Amygdala (tissue), 56 donors: ENCODE results near the gene SLF2.
"Not testable (repeated sequence)": the region's sequence is repeated elsewhere in the genome, so short reads cannot be mapped to it uniquely, and the experiment has no call there.

Source experiments
- DNase-seq, 56 donors: peaks; one replicate each; lab custom pipeline; 2025; lab: John Stamatoyannopoulos, UW

SLF2 gene

DNA sequence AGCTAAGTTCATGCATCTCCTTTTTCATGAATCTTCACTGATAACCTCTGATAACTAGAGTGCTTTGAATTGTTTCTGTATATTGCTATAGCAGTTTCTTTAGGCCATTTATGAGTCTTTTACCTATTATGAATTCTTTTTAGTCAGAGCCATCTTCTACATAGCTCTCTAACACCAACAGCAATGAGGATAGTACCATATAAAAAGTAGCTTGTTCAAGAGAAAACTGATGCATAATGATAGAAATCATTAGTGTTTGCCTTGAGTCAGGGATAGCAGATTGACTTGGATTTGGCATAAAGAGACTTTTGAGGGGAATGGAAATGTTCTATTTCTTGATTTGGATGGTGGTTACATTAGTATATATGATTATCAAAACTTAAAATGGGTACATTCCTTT, 30.7 kb downstream of the SLF2 start:
- DNase-seq, result no peak

DNA sequence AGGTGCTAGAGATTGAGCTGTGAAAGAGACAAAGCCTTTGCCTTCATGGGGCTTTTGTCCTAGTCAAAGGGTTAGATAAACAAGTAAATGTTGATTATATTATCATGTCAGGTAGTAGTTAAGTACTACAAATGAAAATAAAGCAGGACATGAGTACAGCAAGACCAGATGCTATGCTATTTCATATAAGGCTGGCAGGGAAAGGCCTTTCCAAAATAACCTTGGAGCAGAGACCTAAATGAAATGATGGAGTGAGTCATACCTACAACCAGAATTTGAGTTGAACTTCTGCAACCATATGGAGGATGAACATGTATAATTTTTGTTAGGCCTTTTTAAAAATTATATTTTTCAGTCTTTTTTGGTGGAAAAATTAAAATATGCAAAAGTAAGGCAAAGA, 33.0 kb downstream of the SLF2 start:
- DNase-seq, result no peak

DNA sequence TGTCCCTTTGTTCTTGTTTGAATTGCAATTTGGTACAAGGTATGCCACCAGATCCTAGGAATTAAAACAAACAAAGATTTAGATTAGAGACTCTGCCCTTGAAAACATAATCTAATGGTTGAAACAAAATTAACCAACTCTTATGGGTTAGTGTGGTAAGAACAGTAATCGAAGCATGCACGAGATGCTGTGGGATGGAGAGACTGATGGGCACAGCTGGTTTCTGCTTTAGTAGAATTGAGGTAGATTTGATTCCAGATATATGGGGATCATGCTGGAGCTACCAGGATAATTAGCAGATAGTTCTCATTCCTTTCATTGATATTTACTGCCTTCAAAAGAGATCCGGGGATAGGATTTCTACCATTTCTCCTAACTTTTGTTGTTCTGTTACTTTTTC, 36.2 kb downstream of the SLF2 start:
- DNase-seq, result no peak

DNA sequence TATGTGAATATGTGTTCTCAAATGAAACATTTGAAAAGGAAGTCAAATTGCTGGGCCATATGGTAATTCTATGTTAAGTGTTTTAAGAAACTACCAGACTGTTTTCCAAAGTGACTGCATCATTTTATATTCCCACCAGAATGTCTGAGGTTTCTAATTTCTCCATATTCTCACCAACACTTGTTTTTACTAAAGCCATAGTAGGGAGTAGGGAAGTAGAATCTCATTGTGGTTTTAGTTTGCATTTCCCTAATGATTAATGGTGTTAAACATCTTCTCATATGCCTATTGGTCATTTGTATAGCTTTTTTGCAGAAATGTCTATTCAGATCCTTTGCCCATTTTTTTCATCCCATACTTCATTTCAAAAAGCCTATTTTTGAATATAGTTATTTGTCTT, 47.5 kb downstream of the SLF2 start:
- no peak for DNase-seq

DNA sequence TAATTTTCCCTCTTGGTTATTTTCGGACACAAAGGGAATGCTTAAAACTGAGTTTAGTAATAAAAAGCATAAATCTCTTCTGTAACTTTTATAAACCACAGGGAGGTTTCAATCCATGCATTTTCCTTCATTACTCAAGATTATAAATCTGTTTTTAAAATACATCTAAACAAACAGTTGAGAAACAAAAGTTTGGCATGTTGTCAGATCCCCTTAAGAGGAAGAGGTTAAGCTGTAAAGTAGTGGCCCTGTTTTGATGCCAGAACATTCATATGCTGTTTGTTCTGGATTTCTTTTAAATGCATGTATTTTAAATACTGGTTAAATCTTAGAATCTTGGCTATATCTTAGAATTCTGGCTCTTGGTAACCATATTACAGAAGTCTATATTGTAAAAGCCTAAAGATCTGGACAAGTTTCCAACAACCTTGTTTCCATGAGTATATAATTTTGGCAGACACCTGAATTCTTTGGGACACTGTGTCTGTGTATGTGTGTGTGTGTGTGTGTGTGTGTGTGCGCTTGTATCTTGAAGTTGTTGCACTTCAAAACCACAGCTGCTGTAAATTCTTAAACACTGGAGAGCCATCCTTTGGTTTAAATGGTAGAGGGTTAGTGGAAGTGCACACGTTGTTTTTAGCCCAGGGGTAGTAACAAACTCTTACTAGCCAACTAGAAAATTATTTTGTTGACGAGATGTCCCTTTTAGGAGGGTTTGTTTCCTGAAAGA, 49.8 kb downstream of the SLF2 start:
- no peak for DNase-seq

DNA sequence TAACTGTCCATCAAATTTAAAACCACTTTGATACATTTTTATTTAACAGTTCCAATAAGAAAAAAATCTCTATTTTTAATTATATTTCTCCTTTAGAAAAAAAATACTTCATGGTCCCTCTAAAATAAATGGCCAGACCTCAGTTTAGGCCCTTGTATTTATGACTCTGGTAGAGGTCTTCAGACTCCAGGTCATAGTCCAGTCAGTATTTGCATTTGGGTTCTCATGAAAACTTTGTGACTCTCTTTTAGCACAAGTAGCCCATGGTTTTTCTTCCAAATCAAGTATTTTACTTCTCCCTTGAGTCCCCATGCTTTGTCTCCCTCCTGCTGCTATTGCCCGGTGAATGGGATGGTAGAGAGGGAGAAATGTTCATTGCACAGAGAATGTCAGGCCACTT, 51.1 kb downstream of the SLF2 start:
- DNase-seq, result no peak

DNA sequence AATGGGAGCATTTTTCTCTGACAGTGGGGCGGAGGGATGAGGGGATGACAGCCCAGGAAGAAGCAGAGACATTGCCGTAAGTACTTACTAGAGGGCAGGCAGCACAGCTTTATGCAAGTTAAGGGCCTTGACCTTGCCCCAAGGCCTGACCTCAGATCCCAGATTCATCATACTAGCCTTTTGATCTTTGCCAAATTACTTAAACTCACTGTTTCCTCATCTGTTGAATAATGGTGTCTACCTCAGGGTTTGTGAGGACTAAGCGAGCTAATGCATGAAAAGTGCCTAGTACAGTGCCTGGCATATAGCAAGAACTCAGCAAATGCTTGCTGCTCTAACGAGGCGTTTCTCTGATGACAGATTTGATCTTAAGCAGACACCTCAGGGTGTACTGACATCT, 53.1 kb downstream of the SLF2 start:
- DNase-seq, result no peak

DNA sequence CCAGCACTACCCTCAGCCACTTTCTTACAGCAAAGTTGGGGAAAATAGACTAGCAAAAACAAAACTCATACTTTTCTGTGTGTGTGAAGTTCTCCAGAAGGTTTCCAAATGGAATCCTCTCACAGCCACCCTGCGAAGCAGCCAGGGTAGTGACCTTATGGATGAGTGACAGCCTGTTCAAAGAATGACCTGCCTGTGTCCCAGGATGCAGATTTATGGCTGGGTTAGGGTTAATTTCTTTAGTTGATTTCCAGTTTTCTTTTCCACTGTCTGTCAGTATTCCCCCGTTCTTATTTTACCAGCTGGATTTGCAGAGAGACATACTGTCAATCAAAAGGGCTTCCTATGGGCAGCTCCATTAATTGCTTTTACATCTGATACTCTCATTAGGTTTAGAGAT, 54.1 kb downstream of the SLF2 start:
- no peak for DNase-seq

DNA sequence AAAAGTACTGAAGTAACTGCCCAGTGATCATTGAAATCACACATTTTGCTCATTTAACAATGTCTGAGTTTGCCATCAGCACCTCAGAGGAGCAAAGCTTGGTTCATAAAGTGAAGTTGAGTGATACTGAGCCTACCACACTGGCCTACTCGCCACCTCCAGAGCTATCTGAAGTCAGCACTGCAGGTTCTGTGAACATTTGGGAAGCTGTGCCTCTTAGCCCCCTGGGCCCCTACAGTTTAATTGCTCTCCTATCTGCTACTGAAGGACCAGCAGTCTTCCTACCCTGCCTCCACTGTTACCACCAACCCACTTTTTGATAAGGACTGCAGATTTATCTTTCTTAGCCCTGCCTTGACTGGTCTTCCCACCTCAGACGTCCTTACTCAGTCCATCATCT, 54.6 kb downstream of the SLF2 start:
- DNase-seq, result no peak

DNA sequence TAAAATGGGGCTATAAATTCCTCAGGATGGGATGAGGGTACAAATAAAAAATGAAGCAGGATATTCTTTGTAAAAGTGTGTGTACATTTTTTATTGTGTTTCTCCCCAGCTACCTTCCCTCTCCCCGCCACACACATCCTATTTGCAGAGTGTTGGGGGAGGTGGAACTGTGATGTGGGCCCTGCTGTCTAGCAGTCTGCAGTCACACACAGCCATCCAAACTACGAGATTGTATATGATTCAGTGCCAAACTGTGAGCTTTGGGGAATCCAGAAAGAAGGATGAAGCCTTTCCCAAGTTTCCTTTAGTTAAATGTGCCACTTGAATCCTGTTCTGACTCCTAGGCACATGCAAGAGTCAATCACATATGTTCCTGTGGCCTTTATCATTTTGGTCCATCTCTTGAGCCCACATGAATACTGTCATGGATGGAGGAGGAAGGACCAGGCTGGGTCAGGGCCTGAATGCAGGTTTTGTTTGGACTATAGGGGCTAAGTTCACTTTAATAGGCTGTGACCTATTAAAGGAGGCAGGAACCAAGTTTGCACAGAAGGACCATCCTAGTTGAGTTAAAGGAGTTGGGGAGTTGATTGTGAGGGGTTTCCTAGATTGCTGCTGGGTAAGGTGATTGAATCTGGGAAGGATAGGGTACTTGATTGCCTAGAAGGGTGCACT, 55.4 kb downstream of the SLF2 start:
- DNase-seq, result peak in 4 of 56 donors; percentile 6 to 22 (median 16)

DNA sequence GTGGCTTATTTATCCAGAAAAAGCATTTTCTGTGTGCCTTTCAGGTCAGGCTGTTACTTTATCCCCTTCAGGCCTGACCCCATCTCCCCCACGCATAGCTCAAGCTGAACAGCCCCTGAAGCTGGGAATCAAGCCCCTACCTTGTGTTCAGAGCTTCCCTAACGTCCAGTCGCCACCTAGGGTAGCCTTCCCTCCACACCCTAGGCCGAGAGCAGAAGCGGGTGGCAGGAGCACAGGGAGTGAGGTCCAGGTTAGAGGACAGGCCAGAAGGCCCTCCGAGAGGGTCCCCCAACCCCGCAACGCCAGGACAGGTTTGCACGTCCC, 56.1 kb downstream of the SLF2 start:
- no peak for DNase-seq

DNA sequence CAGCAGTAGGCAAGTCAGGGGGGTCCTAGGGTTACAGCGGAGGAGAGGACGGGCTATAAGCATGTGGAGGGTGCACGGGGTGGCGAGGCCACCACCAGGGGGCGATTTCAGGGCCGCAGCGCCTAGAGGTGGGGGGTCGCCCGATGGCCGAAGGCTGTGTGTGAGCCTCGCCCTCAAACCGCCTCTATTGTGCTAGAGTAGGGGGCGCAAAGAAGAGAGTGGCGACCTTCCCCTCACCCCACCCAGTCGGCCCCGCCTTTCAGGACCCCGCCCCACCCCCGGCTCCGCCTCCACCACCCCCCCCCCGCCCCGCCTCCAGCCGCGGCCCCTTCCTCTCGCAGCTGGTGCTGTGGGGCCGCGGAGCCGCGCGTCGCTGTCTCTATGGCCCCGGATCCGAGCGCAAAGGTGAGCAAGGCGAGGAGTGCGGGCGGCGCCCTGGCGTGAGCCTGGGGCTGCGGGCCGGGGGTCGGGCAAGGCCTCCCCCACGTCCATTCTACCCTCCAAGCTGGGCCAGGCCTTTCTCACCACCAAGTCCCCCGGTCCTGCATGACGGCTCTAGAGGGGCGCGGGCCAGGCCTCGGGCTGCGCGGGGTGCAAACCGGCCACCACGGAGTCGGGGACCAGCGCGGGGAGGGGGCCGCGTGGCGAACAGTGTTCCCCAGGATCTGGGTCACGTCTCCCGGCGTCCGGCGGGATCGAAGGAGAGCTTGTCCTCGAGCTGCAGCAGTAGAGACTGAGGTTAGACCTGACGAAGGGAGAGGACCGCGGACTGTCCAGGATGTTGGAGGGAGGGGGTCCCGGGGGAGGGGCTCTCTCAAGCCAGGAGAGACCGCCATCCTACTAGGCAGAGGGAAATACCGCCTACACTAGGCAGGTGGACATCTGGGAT, 56.7 kb downstream of the SLF2 start, which contains the start of gene SEMA4G:
SEMA4G (plus strand) TSS at position 318 of the 889 bp plus-strand sequence. CDS start 3,409 bp downstream, outside the sequence.
- DNase-seq, result peak in 15 of 56 donors; percentile 9 to 57 (median 29)

DNA sequence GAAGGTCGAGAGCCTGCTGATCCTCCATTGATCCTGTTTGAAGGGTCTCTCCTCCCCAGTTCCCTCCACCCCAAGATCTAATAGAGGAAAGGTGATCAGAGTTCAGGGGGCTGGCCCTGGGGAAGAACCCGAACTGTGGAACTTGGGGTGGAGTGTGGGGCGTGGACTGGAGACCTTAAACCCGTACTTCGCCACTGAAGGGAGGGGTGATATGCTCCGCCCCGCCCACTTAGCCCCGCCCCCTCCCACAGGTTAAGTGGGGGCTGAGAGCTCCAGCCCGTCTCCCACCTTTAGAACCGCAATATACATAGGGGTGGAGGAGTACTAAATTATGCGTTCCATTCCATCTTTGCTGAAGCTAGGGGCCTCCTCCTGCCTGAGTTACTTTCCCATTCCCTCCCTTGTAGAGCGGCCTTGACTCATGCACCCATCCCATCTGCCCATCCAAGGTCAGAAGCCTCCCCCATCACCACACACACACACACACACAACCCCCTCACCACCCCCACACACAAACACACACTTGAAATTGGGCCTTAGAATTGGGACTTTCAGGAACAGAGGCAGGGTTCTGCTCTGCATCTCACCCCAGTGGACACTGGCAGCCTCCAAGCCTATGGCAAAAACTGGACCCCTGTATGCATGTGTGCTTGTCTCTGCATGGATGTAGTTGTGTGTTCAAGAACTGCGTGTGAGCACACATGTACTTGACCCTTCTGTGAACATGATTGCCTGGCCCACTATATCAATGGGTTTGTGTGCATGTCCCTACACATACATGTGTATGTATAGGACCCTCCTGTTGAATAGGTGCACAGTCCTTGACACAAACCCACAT, 57.5 kb downstream of the SLF2 start:
- DNase-seq, result peak in 1 of 56 donors; percentile 37

DNA sequence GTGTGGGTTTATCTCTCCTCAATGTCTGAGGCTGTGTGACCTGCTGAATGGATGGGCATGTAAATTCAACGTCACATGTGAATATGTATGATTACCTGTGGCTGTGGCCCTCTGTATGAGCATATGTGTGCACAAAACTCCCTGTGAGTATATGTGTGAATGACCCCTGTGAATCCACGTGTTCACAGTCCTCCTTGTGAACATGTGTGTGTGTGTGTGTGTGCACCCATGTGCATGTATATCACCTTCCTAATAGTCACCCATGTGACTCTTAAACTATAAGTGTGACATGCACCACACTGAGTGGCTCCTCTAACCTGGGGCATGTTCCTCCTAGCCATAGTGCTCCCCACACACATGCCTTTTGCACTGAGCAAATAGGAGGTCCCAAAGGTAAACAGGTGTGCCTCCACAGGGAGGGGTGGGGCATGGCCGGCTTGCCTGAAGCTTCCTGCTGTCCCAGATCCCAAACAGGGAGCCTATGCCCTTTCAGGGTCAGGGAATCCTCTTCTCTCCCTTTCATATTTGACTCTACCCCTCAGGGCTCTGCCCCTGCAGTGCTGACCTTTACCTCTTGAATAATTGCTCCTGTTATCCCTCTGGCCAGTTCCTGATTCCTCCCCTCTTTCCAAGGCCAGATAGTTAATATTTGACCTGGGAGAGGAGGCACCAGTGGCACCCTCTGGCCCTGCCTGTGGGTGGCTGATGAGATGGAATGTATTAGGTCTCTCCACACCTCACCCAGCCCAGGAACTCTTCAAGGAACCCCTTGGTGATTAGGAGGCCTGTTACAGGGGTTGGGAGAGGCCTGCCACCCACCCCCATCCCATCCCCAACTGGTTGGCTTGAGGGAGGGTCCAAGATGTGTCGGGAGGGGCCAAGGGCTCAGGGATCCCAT, 58.4 kb downstream of the SLF2 start:
- DNase-seq, result no peak

DNA sequence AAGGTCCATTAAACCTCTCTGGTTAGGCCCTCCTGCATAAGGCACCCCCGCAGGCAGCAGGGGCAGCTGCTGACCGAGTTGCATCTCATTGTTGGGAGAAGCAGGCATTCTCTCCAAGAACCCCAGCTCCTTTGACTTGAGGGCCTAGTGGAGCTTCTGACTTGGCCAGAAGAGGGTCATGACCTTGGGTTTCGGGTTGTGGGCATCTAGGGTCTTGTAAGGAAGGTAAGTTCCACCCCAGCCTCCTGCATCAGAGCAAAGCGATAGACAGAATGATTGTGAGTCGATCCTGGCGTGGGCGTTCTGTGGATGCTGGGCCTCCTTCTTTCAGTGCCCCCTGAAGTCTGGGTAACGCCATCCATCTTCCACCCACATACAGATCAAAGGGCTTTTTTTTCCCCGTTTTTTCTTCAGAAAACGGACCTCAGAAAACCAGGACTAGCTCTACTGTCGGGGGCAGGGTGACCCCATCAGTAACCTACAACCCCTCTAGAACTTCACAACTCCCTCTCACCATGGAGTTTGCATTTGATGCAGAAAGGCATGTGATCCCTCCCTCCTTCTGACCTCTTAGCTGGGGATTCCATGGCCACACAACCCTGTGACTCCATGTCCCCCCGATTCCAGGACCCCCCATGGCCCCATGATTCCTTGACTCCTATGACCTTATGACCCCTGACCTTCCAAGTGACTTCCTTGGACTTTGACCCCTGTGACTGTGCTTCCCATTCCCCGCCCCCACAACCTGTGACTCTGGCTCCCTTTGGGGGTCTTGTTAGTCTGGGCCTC, 59.5 kb downstream of the SLF2 start:
- DNase-seq, result no peak

DNA sequence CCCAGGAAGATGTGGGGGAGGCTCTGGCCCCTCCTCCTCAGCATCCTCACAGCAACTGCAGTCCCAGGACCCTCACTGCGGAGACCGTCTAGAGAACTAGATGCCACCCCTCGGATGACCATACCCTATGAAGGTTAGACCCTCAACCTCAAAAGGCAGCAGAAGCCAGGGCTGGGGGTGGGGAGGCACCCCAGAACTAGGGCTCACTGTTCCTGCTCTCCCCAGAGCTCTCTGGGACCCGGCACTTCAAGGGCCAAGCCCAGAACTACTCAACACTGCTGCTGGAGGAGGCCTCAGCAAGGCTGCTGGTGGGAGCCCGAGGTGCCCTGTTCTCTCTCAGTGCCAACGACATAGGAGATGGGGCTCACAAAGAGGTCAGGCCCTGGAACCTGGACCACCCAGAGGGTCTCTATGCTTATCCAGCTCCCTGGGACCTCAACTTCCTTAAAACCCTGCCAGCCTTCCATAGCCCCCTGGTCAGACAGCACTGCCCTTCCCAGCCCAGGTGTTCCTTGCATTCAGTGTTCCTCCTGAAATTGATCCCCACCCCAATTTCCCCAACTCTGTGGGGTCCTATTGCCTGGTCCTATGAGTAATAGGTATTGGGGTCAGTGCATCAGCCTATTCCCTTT, 60.3 kb downstream of the SLF2 start:
- no peak for DNase-seq

DNA sequence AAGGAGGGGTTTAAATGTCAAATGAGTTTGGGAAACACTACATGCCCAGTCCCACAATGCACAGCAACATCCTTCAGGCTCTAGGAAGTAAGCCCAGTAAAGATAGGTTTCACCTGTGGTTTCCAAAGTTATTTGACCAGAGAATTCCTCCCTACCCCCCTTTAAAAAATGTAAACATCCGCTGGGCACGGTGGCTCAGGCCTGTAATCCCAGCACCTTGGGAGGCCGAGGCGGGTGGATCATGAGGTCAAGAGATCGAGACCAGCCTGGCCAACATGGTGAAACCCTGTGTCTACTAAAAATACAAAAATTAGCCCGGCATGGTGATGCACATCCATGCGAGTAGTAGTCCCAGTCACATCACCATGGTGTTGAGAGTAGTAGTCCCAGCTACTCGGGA, 62.6 kb downstream of the SLF2 start:
- DNase-seq, result not testable (repeated sequence)

DNA sequence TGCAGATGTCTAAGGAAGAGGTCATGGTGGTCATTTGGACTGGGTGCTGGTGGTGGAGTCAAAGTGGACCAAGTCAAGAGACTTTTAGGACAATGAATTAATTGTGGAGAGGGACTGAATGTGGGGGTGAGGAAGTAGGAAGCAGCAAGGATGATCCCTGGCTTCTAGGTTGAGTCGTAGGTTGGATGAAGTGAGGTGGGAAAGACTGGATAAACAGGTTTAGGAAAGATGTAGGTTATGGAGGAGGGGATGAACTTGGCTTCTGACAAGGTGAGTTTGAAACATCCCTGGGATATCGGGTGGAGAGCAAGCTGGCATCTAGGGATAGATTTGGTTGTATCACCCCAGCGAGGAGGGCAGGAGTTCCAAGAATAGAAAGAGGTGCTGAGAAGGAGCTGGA, 64.1 kb downstream of the SLF2 start:
- DNase-seq, result no peak
